ENCODE measurements around the gene CCL14. TPM values are rescaled to one million over a fixed set of nuclear protein-coding genes. Genes with fewer than 3 reads are reported as not detected.

CCL14 gene
- total and polyA plus RNA-seq, 2 of the 13 experiments (the other 11 are each of a cell fraction or from before 2014, with no cell fraction given) = 1.1 to 1.7 TPM

GRCh38 chr17:36001110-36001771, 14.7 kb upstream of the CCL14 start, which contains the start of gene CCL15 (continued):
- no peak for TF ChIP-seq HMGXB3 (CRISPR knock-in tag; IDR thresholded peaks at IDR 0.05; ENCODE audit: borderline replicate concordance)
- 0 out of 2 replicates have a peak, but pooled peaks have one; percentile 5 for TF ChIP-seq TFAP4 (IDR thresholded peaks at IDR 0.05; ENCODE audit: borderline replicate concordance, low read depth)
- TF ChIP-seq IRX3 (CRISPR knock-in tag; IDR thresholded peaks at IDR 0.05; ENCODE audit: borderline replicate concordance, low read depth) = no peak
- peak; percentile 12; the same call in 1 of the 2 replicates for TF ChIP-seq ELF3 (CRISPR knock-in tag; IDR thresholded peaks at IDR 0.05)
- TF ChIP-seq PRDM4 (CRISPR knock-in tag; IDR thresholded peaks at IDR 0.05; ENCODE audit: borderline replicate concordance) = no peak
- no peak for TF ChIP-seq HINFP (CRISPR knock-in tag; IDR thresholded peaks at IDR 0.05; ENCODE audit: low read depth)
- TF ChIP-seq ZNF569 (CRISPR knock-in tag; IDR thresholded peaks at IDR 0.05; ENCODE audit: borderline replicate concordance) = no peak
- TF ChIP-seq IKZF4 (CRISPR knock-in tag; IDR thresholded peaks at IDR 0.05; ENCODE audit: borderline replicate concordance, low read depth, not compliant biosample characterization) = no peak
- TF ChIP-seq ZFP37 (CRISPR knock-in tag; IDR thresholded peaks at IDR 0.05; ENCODE audit: borderline replicate concordance) = no peak
- no peak for TF ChIP-seq BATF2 (CRISPR knock-in tag; IDR thresholded peaks at IDR 0.05)
- TF ChIP-seq ZNF780A (CRISPR knock-in tag; IDR thresholded peaks at IDR 0.05) = no peak
- TF ChIP-seq NR2F6 (IDR thresholded peaks at IDR 0.05) = no peak
- no peak for TF ChIP-seq NR2F6 (CRISPR knock-in tag; IDR thresholded peaks at IDR 0.05)
- TF ChIP-seq ZNF18 (CRISPR knock-in tag; IDR thresholded peaks at IDR 0.05; ENCODE audit: insufficient replicate concordance) = peak; percentile 72
- TF ChIP-seq SOX5 (CRISPR knock-in tag; IDR thresholded peaks at IDR 0.05; ENCODE audit: borderline replicate concordance) = no peak; the same call in 1 of the 2 replicates
- TF ChIP-seq ZC3H13 (CRISPR knock-in tag; IDR thresholded peaks at IDR 0.05) = no peak
- TF ChIP-seq MBNL3 (CRISPR knock-in tag; conservative IDR thresholded peaks at IDR 0.05) = no peak
